ENCODE results near the gene CDK16.
A peak's percentile ranks its signal among the peaks of the same experiment; 100 is the strongest.

The CDK16 gene

DNA sequence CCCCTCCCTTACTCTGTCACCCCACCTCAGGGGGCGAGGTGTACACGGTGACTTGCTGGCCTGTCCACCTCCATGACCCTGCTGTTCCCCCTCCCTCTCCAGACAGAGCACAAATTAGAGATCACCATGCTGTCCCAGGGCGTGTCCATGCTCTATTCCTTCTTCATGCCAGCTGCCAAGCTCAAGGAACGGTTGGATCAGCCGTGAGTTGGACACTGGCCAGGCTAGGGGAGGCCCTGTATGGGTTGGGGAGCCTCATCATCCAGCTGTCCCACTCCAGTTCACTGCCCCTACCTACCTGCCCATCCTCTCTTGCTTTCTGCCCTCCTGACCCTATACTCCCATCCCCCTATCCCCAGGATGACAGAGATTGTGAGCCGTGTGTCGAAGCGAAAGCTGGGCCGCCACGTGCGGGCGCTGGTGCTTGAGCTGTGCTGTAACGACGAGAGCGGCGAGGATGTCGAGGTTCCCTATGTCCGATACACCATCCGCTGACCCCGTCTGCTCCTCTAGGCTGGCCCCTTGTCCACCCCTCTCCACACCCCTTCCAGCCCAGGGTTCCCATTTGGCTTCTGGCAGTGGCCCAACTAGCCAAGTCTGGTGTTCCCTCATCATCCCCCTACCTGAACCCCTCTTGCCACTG, 3.9 kb upstream of the CDK16 start:
- H3K27ac Mint-ChIP-seq, result no peak overlapping the region
- no peak overlapping the region for H3K4me3 Mint-ChIP-seq
- no peaks in the 10 kb centered on the region for H3K27me3 Mint-ChIP-seq
- peaks cover 9% of the 10 kb centered on the region for H3K36me3 Mint-ChIP-seq
- H3K4me1 Mint-ChIP-seq, result peaks cover 20% of the 10 kb centered on the region
- H3K9me3 Mint-ChIP-seq, result no peaks in the 10 kb centered on the region

DNA sequence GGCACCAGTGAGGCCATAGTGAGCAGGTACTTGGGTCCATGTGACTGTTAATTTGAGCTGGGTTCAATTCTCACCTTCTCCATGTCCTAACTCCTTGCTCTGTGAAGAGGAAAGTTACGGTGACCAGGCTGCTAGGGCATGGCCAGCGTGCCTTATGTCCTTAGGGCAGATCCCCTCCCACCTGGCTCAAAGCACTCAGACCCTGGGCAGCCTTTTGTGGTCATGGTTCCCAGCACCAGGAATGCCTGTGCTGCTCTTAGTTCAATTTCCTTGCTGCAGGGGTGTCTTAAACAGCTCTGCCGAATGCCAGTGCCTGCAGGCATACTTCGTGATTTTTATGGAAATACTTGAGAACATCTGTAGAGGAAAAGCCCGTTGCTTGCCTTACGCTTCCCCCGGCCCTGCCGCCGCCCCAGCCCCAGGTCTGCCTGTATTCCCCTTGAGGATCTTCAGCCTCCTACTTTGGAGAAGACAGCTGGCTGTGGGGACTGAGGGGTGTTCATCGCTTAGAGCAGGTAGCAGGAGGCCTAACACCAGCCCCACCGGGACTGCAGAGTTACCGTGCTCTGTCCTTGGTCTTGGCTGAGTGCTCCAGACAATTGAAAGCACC, 3.1 kb upstream of the CDK16 start:
- no peaks in the 10 kb centered on the region for H3K27me3 Mint-ChIP-seq
- H3K36me3 Mint-ChIP-seq, result peaks cover 9% of the 10 kb centered on the region
- no peak overlapping the region for H3K27ac Mint-ChIP-seq
- H3K4me1 Mint-ChIP-seq, result peaks cover 29% of the 10 kb centered on the region
- no peaks in the 10 kb centered on the region for H3K9me3 Mint-ChIP-seq
- H3K4me3 Mint-ChIP-seq, result no peak overlapping the region

DNA sequence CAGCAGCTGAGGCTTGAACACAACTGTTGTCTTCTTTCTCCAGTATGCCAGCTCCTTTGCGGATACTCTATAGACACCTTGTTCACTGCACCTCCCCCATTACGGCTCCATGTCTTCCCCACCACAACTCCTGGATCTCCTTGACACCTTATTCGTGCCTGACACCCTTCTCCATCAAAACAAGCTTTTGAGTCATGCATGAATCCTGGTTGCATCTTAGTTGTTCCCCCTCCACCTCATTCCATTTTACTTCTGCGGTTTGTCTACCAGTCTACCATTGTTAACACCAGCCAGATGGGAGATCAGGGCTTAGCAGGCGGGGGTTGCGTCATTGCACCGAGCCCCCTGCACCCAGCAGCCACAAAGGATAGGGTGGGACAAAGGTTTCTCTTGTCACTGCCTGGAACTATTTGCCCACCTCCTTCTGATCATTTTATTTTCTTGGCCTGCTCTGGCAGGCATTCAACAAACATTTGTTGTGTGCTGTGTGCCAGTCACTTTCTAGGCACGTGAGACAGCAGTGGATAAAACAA, 2.0 kb upstream of the CDK16 start:
- peaks cover 8% of the 10 kb centered on the region for H3K36me3 Mint-ChIP-seq
- peak overlapping the region; percentile 91 for H3K4me3 Mint-ChIP-seq
- no peaks in the 10 kb centered on the region for H3K9me3 Mint-ChIP-seq

DNA sequence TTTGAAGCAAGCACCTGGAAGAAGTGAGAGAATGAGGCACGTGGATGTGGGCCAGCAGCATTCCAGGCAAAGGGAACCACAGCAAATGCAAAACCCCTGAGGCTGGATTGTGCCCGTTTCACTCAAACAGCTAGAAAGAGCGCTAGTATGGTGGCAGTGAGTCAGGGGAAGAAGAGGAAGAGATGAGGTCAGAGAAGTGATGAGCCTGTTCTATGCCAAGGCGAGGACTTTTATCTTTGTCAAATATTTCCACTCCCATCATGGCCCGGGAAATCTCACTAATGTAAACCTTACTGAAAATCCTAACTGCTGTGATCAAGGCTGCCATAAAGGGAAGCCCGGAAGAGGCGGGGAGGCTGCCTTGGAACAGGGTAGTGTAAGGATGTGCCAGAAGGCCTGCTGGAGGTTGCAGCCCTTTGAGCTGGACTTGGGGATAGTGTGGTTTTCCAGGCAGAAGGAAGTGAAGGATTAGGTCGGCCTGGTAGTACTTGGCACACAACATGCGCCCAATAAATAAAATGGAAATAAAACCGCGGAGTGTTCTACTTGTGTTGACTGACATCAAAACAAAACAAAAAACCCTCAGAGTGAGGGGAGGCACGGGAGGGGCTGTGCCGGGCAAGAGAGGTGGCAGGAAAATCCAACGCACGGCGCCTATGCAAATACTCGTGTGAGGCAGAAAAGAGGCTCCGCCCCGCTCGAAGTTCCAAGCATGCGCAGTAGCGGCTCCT, 1.2 kb upstream of the CDK16 start:
- Mint-ChIP-seq H3K4me1 (peaks cover 41% of the 10 kb centered on the region), H3K4me3 (peak overlapping the region; percentile 91), H3K27me3 (no peaks in the 10 kb centered on the region), H3K9me3 (no peaks in the 10 kb centered on the region), H3K36me3 (peaks cover 5% of the 10 kb centered on the region), H3K27ac (peak overlapping the region; percentile 100)

More for the DNA sequence above, 2.0 kb upstream of the CDK16 start:
- no peaks in the 10 kb centered on the region for H3K27me3 Mint-ChIP-seq
- peaks cover 37% of the 10 kb centered on the region for H3K4me1 Mint-ChIP-seq
- H3K27ac Mint-ChIP-seq, result peak overlapping the region; percentile 100

DNA sequence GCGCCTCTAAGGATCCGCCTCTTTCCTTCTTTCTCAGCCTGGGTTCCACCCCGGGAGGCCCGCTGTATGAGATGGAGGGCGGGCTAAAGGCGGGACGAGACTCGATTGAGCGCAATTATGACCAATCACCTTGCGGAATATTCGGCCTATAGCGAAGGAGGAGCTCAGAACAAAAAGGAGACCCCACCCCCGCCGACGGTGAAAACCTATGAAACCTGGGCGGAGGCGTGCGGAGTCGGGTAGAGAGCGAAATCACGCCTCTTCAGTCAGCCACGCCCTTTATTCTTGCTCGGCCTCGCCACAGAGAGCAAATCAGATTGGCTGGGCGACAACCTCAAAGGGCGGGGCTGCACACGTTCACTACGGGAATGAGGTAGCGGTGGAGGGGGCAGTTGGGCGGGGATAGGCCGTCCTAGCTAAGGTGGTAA, 615 bp upstream of the CDK16 start:
- H3K36me3 Mint-ChIP-seq, result peaks cover 5% of the 10 kb centered on the region
- H3K9me3 Mint-ChIP-seq, result no peaks in the 10 kb centered on the region
- H3K27ac Mint-ChIP-seq, result peak overlapping the region; percentile 100
- peak overlapping the region; percentile 91 for H3K4me3 Mint-ChIP-seq
- no peaks in the 10 kb centered on the region for H3K27me3 Mint-ChIP-seq
- peaks cover 42% of the 10 kb centered on the region for H3K4me1 Mint-ChIP-seq

DNA sequence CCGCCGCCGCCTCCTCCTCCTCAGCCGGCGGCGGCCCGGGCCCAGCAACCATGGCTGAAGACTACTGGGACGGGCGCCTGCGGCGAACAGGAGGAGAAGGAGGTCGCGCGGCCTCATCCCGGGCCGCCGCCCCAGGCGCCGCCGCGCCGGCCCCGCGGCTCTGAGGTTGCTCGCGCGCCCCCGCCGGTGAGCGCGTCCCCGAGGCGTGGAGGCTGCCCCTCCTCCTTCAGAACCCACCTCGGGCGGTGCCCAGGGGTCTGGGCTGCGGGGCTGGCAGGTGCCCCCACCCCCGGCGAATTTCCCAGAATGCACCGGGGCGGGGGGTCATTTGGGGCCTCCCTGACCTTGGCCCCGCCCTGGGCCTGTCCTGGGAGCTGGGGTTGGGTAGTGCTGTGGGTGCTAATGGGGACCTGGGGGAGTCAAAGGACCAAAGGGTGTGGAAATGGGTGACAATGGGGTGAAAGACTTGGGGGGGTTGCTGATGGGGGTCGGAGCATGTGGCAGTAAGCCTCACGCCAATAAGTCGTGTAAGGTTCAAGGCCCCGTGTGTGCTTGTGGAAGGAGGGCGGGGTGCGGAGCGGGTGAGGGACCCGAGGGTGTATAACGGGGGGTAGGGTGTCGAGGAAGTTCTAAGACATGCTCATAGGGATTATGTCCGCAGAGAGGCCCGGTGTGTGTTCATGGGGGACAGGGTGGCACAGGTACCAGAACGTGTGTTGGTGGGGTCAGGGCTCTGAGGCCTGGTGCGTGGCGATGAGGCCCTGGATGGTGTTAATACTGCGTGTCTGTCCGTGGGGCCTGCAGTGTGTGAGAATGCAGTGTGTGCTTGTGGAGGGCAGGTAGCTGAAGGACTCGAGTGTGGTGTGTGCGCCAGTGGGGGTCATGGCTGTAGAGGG, 687 bp downstream of the CDK16 start:
- H3K4me1 Mint-ChIP-seq, result peaks cover 42% of the 10 kb centered on the region
- no peaks in the 10 kb centered on the region for H3K27me3 Mint-ChIP-seq
- peaks cover 2% of the 10 kb centered on the region for H3K36me3 Mint-ChIP-seq
- no peaks in the 10 kb centered on the region for H3K9me3 Mint-ChIP-seq
- peak overlapping the region; percentile 88 for H3K4me3 Mint-ChIP-seq
- peak overlapping the region; percentile 90 for H3K27ac Mint-ChIP-seq

DNA sequence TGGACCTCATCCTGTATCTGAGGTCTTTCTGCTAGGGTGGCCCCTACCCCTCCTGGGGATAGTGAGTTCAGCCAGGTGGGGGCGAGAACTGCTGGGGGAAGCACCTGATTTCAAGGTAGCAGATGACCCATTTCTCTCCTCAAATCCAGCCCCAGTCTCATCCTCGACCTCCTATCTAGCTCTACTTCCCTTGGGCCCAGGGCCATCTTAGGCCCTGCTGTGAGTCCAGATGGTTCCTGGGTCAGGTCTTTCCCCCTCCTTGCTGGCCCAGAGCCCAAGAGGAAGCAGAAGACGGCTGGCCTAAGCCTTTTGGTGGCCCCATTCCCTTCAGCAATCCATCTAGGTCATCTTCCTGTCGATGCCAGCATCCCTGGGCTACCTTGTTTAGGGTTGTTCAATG, 3.3 kb downstream of the CDK16 start:
- H3K27ac Mint-ChIP-seq, result no peak overlapping the region
- no peaks in the 10 kb centered on the region for H3K9me3 Mint-ChIP-seq
- peaks cover 32% of the 10 kb centered on the region for H3K4me1 Mint-ChIP-seq
- no peak overlapping the region for H3K4me3 Mint-ChIP-seq
- no peaks in the 10 kb centered on the region for H3K27me3 Mint-ChIP-seq
- peaks cover 4% of the 10 kb centered on the region for H3K36me3 Mint-ChIP-seq

DNA sequence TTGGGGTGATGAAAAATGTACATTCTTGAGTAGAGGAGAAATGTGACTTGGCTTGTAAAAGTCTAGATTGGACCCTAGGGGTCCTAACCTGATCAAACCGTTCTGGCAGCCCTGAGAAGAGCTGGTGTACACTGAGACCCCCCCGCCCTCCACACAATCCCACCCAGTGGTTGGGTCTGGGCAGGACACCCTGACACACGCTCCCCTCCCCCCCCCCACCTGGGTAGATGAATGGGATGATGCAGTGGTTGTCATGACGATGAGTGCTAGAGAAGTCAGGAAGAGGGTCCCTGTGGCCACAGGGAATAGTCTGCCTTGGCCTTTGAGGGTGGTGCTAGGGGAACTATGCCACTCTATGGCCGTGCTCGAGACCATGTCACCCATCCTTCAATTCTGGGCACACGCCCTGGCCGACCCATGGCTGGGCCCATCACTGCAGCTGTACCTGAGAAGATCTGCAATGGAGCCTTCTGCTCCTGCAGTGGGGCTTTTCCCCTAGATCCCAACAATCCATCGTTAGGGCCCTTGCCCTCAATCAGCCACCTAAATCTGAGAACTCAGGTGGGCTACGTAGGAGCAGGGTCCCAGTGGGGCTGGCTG, 4.4 kb downstream of the CDK16 start:
- Mint-ChIP-seq H3K9me3 (no peaks in the 10 kb centered on the region), H3K4me3 (no peak overlapping the region), H3K4me1 (peaks cover 24% of the 10 kb centered on the region), H3K36me3 (peaks cover 4% of the 10 kb centered on the region), H3K27me3 (no peaks in the 10 kb centered on the region), H3K27ac (no peak overlapping the region)

DNA sequence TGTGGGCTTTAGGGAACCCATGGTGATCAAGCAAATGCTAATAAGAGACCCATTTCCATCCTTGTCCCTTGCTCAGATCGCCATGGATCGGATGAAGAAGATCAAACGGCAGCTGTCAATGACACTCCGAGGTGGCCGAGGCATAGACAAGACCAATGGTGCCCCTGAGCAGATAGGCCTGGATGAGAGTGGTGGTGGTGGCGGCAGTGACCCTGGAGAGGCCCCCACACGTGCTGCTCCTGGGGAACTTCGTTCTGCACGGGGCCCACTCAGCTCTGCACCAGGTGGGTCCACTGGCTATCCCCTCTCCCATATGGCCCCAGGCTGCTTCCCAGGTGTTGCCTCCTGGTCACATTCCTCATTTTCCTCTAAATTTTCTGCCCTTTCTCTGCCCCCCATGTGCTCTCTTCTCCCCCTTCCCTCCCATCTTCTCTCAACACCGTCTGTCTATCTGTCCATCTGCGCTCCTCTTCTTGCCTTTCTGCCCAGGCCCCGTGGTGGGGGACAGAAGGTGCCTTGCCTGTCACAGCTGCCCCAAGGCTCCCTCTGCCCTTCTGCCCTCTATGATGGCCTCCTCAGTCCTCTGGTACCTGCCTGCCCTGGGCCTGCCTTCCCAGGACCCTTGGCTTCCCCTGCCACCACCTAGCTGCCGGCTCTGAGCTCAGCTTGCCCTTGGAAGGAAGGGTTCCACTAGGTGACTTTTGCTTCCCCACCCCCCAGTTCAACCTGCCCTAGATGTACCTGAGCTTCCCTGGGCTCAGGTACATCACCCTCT, 5.2 kb downstream of the CDK16 start:
- Mint-ChIP-seq H3K4me3 (no peak overlapping the region), H3K4me1 (peaks cover 24% of the 10 kb centered on the region), H3K9me3 (no peaks in the 10 kb centered on the region), H3K27ac (no peak overlapping the region), H3K36me3 (peaks cover 4% of the 10 kb centered on the region), H3K27me3 (no peaks in the 10 kb centered on the region)

DNA sequence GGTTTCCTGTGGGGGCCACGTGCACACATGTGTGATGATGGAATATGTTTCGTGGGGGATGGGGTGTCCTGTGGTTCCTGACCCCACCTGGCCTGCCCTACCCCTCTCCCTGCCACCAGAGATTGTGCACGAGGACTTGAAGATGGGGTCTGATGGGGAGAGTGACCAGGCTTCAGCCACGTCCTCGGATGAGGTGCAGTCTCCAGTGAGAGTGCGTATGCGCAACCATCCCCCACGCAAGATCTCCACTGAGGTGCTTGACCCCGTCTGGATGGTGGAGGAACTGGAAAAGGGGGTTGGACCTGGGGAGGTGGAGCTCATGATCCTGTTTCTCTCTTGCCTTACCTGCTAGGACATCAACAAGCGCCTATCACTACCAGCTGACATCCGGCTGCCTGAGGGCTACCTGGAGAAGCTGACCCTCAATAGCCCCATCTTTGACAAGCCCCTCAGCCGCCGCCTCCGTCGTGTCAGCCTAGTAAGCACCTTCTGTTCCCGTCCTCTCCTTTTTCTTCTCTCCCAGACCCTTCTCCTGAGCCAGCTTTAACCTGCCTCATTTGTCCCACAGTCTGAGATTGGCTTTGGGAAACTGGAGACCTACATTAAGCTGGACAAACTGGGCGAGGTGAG, 5.9 kb downstream of the CDK16 start:
- Mint-ChIP-seq H3K36me3 (peaks cover 7% of the 10 kb centered on the region), H3K27ac (no peak overlapping the region), H3K27me3 (no peaks in the 10 kb centered on the region), H3K4me1 (peaks cover 24% of the 10 kb centered on the region), H3K4me3 (no peak overlapping the region), H3K9me3 (no peaks in the 10 kb centered on the region)

DNA sequence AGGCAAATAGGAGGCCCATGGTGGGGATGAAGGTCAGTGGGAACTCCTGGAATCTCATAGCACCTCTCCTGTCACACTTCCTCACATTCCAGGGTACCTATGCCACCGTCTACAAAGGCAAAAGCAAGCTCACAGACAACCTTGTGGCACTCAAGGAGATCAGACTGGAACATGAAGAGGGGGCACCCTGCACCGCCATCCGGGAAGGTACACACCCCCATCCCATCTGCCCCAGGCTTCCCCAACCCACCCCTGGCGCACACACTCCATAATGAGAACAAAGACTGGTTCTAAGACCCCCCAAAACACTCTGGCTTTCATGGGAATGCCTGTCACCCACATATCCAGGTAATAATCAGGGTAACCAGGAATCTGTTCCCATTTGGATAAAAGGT, 6.4 kb downstream of the CDK16 start:
- no peak overlapping the region for H3K27ac Mint-ChIP-seq
- H3K9me3 Mint-ChIP-seq, result no peaks in the 10 kb centered on the region
- H3K27me3 Mint-ChIP-seq, result no peaks in the 10 kb centered on the region
- peaks cover 18% of the 10 kb centered on the region for H3K4me1 Mint-ChIP-seq
- no peak overlapping the region for H3K4me3 Mint-ChIP-seq
- peaks cover 7% of the 10 kb centered on the region for H3K36me3 Mint-ChIP-seq

DNA sequence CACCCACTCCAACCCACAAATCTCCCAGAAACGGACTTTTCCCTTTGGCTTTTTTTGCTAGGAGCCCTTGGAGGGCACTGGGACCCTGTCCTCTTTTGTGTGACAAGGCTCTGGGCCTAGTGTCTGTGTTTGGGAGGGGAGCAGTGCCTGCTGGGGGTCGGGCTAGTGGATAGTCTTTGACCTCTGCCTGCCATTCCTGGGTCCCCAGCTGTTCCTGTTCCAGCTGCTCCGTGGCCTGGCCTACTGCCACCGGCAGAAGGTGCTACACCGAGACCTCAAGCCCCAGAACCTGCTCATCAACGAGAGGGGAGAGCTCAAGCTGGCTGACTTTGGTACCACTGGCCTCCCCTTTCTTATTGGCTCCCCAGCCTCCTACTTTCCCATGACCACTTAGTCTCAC, 7.6 kb downstream of the CDK16 start:
- H3K9me3 Mint-ChIP-seq, result no peaks in the 10 kb centered on the region
- H3K4me3 Mint-ChIP-seq, result no peak overlapping the region
- peaks cover 9% of the 10 kb centered on the region for H3K36me3 Mint-ChIP-seq
- H3K27me3 Mint-ChIP-seq, result no peaks in the 10 kb centered on the region
- H3K4me1 Mint-ChIP-seq, result peaks cover 7% of the 10 kb centered on the region
- no peak overlapping the region for H3K27ac Mint-ChIP-seq

DNA sequence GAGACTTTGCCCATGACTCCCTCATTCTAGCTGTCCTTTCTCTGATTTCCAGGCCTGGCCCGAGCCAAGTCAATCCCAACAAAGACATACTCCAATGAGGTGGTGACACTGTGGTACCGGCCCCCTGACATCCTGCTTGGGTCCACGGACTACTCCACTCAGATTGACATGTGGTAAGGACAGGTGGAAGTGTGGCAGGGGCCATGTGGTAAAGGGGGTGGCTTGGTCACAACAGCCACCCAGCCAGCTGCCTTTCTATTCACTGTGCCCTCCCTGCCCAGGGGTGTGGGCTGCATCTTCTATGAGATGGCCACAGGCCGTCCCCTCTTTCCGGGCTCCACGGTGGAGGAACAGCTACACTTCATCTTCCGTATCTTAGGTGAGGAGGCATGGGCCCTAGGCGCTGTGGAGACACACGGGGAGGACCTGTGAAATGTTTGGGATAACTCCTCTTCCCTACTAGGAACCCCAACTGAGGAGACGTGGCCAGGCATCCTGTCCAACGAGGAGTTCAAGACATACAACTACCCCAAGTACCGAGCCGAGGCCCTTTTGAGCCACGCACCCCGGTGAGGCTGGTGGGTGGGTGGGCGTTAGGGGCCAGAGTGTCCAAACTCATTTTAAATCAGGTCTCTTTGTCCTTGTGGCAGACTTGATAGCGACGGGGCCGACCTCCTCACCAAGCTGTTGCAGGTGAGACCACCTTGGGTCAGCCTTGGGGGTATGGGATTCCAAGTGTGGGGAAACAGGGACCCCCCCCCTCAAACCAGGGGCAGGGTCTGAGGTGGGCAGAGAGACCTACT, 8.3 kb downstream of the CDK16 start:
- peaks cover 9% of the 10 kb centered on the region for H3K36me3 Mint-ChIP-seq
- H3K9me3 Mint-ChIP-seq, result no peaks in the 10 kb centered on the region
- no peak overlapping the region for H3K4me3 Mint-ChIP-seq
- H3K4me1 Mint-ChIP-seq, result peaks cover 6% of the 10 kb centered on the region
- H3K27ac Mint-ChIP-seq, result peak overlapping the region; percentile 51
- H3K27me3 Mint-ChIP-seq, result no peaks in the 10 kb centered on the region

DNA sequence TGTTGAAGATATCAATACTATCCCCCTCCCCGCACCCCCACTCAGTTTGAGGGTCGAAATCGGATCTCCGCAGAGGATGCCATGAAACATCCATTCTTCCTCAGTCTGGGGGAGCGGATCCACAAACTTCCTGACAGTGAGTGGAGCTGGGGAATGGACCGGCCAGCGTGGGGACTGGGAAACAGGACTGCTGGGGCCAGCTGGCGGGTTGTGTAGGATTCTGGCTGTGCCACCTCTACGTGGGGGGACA, 8.8 kb downstream of the CDK16 start:
- Mint-ChIP-seq H3K36me3 (peaks cover 9% of the 10 kb centered on the region), H3K4me3 (no peak overlapping the region), H3K9me3 (no peaks in the 10 kb centered on the region), H3K27me3 (no peaks in the 10 kb centered on the region), H3K4me1 (peaks cover 1% of the 10 kb centered on the region), H3K27ac (no peak overlapping the region)

All from activated naive CD4-positive, alpha-beta T cell treated with anti-CD3 and anti-CD28 coated beads, Interleukin-2, amount 50 U/mL, for 24 hours (primary cell).